PC-9 (cell line): ENCODE results near the gene DACH1. TPM values are rescaled to one million over a fixed set of nuclear protein-coding genes. Genes with fewer than 3 reads are reported as not detected.

Experiments
- BruUV-seq: library from RNA; stranded (reverse); fragments of 400-500 nt; replicated peaks from 2 replicates; lab custom pipeline; 2021; lab: Mats Ljungman, UMichigan
- CTCF ChIA-PET: fragments of 300-600 bp; sonication (Branson Sonifier 250); formaldehyde crosslinking; loops from one replicate; lab custom pipeline; 2022; ENCODE audit warnings: antibody characterized with exemption; lab: Charles Lee
- POLR2A ChIA-PET: fragments of 300-600 bp; sonication (Branson Sonifier 250); formaldehyde crosslinking; loops from one replicate; lab custom pipeline; 2022; ENCODE audit warnings: antibody characterized with exemption; ENCODE audit not compliant: unreplicated experiment; lab: Charles Lee
- DNase-seq, 2 experiments: peaks; one replicate each; pipeline versions ENCODE4 v3.0.0 to v3.0.0-alpha.2; 2015 to 2022; ENCODE audit warnings: mixed read lengths in 1 of 2
- H2AFZ ChIP-seq: fragments of 200-600 bp; sonication (generic); 2 replicates; pipeline ENCODE4 v1.8.1; 2017; ENCODE audit warnings: antibody characterized with exemption
- H3F3A ChIP-seq: fragments of 200-600 bp; sonication (generic); 2 replicates; pipeline ENCODE4 v1.8.1; 2017; ENCODE audit warnings: antibody characterized with exemption, mild to moderate bottlenecking, low read depth; ENCODE audit not compliant: insufficient read depth
- H3K27ac ChIP-seq: fragments of 200-600 bp; sonication (generic); 2 replicates; pipeline ENCODE4 v1.6.1; 2016; ENCODE audit warnings: mixed run types
- H3K27me3 ChIP-seq: fragments of 200-600 bp; sonication (generic); 2 replicates; pipeline ENCODE4 v1.6.1; 2016; ENCODE audit warnings: low read depth, mixed run types; ENCODE audit not compliant: insufficient read depth
- H3K36me3 ChIP-seq: fragments of 200-600 bp; sonication (generic); 2 replicates; pipeline ENCODE4 v1.6.1; 2016; ENCODE audit warnings: low read depth, mixed run types
- H3K4me1 ChIP-seq: fragments of 200-600 bp; sonication (generic); replicated peaks from 2 replicates; pipeline ENCODE4 v1.6.1; 2016; ENCODE audit warnings: mixed run types; ENCODE audit not compliant: insufficient read depth
- H3K4me2 ChIP-seq: fragments of 200-600 bp; sonication (generic); 2 replicates; pipeline ENCODE4 v1.6.1; 2017; ENCODE audit warnings: mixed run types
- H3K4me3 ChIP-seq: fragments of 200-600 bp; sonication (generic); 2 replicates; pipeline ENCODE4 v1.6.1; 2016; ENCODE audit warnings: mixed run types
- H3K79me2 ChIP-seq: fragments of 200-600 bp; sonication (generic); 2 replicates; pipeline ENCODE4 v1.6.1; 2017; ENCODE audit warnings: low read depth, mixed run types
- H3K9me2 ChIP-seq: fragments of 200-600 bp; sonication (generic); 2 replicates; pipeline ENCODE4 v1.8.1; 2017; ENCODE audit warnings: mild to moderate bottlenecking; ENCODE audit not compliant: insufficient read depth
- H3K9me3 ChIP-seq: fragments of 200-600 bp; sonication (generic); 2 replicates; pipeline ENCODE4 v1.8.1; 2016; ENCODE audit warnings: low read depth; ENCODE audit not compliant: insufficient read depth
- H4K20me1 ChIP-seq: fragments of 200-600 bp; sonication (generic); 2 replicates; pipeline ENCODE4 v1.8.1; 2017; ENCODE audit not compliant: insufficient read depth
- CTCF ChIP-seq: fragments of 200-600 bp; sonication (generic); conservative IDR thresholded peaks from 2 replicates; pipeline ENCODE4 v1.6.1; 2017; ENCODE audit warnings: mixed run types, antibody characterized with exemption, mild to moderate bottlenecking, moderate library complexity
- EZH2 ChIP-seq: fragments of 200-600 bp; sonication (generic); IDR thresholded peaks from 2 replicates; pipeline ENCODE4 v1.8.0; 2017; ENCODE audit warnings: antibody characterized with exemption, low read depth
- intact Hi-C: fragments of 100-400 bp; cut with micrococcal nuclease; formaldehyde crosslinking; loops from one replicate; pipeline ENCODE4 v1.10.0; 2022; ENCODE audit not compliant: unreplicated experiment
- total RNA-seq: library from RNA; stranded (reverse); gene quantifications from 2 replicates; pipeline ENCODE4 v1.2.3, GENCODE V29; 2021

The DACH1 gene
- total RNA-seq, 1 experiment from 2014 or later = 1.5 TPM

DNA sequence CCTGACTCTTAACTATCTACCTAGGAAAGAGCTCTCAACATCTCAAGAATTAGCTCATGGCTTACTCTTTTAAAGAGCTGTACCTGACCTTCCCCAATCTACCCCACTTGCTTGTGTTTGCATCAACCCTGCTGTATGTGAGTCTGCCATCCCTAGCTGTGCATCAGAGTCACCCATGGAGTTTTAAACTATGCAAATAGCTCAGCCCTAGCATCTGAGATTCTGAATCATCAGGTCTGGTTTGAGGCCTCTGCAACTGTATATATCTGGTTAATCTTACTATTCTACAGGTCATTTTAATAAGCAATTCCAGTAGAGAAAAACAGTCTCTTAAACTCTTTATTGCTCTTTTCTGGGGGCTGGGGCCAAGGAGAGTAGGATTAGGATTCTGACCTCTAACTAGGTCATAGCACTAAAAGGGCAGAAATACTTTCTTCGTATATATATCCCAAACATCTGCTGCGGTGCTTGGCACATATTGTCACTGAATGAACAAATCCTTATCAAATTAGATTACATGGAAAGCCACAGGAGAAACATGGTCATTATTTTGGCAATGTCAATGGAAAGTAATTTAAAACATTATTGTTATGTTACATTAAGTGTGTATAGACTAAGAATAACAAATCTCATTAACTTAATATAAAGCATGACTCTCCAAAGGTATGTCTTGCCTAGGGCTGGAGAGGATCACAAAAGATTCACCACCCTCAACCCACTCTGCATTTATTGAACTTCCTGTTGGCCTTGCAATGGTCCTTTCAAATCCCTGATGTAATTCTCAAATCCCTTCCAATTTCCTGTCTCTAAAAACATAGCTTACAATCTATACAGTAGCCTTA lies 232.2 kb downstream of the DACH1 start:
- TF ChIP-seq EZH2 (no peak), CTCF (no peak)
- no peak overlapping the region for H3K27ac ChIP-seq
- DNase-seq = no peak
- H3K4me1 ChIP-seq = no peaks in the 10 kb centered on the region
- intact Hi-C loops = no loop called here
- no peaks in the 10 kb centered on the region for H3K9me2 ChIP-seq
- H3K4me2 ChIP-seq = no peak overlapping the region
- no TSS peak for BruUV-seq
- no peaks in the 10 kb centered on the region for H3K79me2 ChIP-seq
- H3K36me3 ChIP-seq = no peaks in the 10 kb centered on the region
- no peaks in the 10 kb centered on the region for H4K20me1 ChIP-seq
- H3F3A ChIP-seq = no peaks in the 10 kb centered on the region
- no peak overlapping the region for H2AFZ ChIP-seq
- POLR2A ChIA-PET = no interaction called here
- H3K4me3 ChIP-seq = no peak overlapping the region
- H3K9me3 ChIP-seq = no peaks in the 10 kb centered on the region
- H3K27me3 ChIP-seq = no peaks in the 10 kb centered on the region
- CTCF ChIA-PET = no interaction called here

- no peak overlapping the region for H3K4me2 ChIP-seq
- H2AFZ ChIP-seq = no peak overlapping the region
- H4K20me1 ChIP-seq = no peaks in the 10 kb centered on the region
- H3K27ac ChIP-seq = no peak overlapping the region
- TF ChIP-seq EZH2 = no peak
- no peak for TF ChIP-seq CTCF
- POLR2A ChIA-PET = no interaction called here
- no peak for DNase-seq
- H3K79me2 ChIP-seq = no peaks in the 10 kb centered on the region
- H3K4me1 ChIP-seq = no peaks in the 10 kb centered on the region
- CTCF ChIA-PET = no interaction called here
- no peaks in the 10 kb centered on the region for H3K36me3 ChIP-seq
- no peaks in the 10 kb centered on the region for H3K9me2 ChIP-seq
- intact Hi-C loops = no loop called here
- no TSS peak for BruUV-seq
- no peak overlapping the region for H3K4me3 ChIP-seq
- H3K27me3 ChIP-seq = no peaks in the 10 kb centered on the region
- no peaks in the 10 kb centered on the region for H3K9me3 ChIP-seq
- no peaks in the 10 kb centered on the region for H3F3A ChIP-seq
These were observed 232.8 kb downstream of the DACH1 start for GRCh38 chr13:71634182-71634581.

DNA sequence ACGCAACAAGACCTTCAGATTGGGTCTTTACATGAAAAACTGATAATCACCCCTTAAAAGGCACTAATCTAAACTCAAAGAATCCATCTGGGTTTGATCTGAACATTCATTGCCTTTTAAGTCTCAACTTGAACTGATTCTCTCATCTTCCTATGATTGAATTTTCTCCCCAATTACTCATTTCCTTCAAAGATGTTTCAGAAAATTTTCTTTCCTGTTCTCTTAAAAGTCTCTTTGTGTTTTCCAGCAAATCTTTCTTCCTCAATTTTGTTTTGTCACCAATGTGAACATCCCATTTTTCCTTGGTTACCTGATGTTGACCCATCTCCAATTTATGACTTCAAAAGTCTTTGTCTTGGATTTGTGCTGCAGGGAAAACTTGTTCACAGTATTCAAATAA lies 234.3 kb downstream of the DACH1 start:
- H3K9me2 ChIP-seq = no peaks in the 10 kb centered on the region
- no peak overlapping the region for H3K4me3 ChIP-seq
- H3K36me3 ChIP-seq = no peaks in the 10 kb centered on the region
- no peak overlapping the region for H3K27ac ChIP-seq
- no peak for DNase-seq
- no peaks in the 10 kb centered on the region for H3K79me2 ChIP-seq
- H3K4me2 ChIP-seq = no peak overlapping the region
- CTCF ChIA-PET = interaction anchor here (0.7 kb wide), 1 partner anchor 848 kb away, joined by 3 read pairs; no protein-coding TSS in a partner anchor
- POLR2A ChIA-PET = no interaction called here
- no peaks in the 10 kb centered on the region for H4K20me1 ChIP-seq
- intact Hi-C loops = no loop called here
- no peaks in the 10 kb centered on the region for H3F3A ChIP-seq
- H3K27me3 ChIP-seq = no peaks in the 10 kb centered on the region
- TF ChIP-seq EZH2 (no peak), CTCF (no peak)
- BruUV-seq = no TSS peak
- no peak overlapping the region for H2AFZ ChIP-seq
- H3K4me1 ChIP-seq = no peaks in the 10 kb centered on the region
- no peaks in the 10 kb centered on the region for H3K9me3 ChIP-seq
